NCI-H524 (cell line): ENCODE measurements around the gene PHACTR1.

Experiments used
- DNase-seq, 2 experiments: peaks; one replicate each; lab custom pipeline; 2025; lab: John Stamatoyannopoulos, UW

PHACTR1 gene

DNA sequence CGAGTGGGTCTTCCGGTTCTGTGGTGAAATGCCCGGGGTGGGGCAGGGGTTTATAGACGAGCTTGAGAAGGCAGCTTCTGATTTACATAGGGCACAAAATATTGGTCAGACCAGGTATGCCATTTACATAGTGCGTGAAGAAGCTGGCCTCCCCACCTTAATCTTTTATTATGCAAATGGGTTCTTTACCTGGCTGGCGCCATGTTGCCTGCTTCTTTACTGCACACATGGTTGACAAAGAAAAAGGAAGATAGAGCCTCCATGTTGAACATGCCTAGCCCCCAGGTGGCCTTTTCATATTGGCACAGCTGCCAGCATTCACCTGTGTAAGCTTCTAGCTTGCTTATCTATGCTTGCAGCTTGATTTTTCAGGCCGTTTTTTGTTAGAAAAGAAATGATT lies 276.2 kb downstream of the PHACTR1 start:
- DNase-seq: no peak

- no peak for DNase-seq
Observed at GRCh38 chr6:12993283-12993898, 276.8 kb downstream of the PHACTR1 start.

GRCh38 chr6:12995419-12995818 lies 278.9 kb downstream of the PHACTR1 start:
- DNase-seq: no peak

- no peak for DNase-seq
Observed at GRCh38 chr6:13000537-13000936, 284.0 kb downstream of the PHACTR1 start.

DNA sequence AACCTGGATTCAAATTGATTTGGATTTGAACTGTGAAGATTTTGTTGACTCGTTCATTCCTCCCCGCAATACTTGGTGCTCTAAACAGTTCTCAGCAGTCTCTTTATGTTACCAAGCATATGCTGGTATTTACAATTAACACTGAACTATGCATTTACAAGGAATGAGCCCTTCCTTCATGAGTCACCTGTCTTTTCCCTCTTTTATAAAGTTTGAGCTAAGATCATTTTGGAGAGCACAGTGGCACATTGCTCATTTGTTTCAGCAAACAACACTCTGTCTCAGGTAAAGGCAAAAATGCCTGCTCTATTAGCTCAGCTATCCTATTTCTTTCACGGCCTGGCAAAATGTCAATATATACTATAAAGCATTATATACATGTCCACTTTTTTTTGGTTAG lies 285.4 kb downstream of the PHACTR1 start:
- no peak for DNase-seq

- peak in 1 of 2 experiments; percentile 39 for DNase-seq
Observed at GRCh38 chr6:13004601-13005000, 288.0 kb downstream of the PHACTR1 start.

DNA sequence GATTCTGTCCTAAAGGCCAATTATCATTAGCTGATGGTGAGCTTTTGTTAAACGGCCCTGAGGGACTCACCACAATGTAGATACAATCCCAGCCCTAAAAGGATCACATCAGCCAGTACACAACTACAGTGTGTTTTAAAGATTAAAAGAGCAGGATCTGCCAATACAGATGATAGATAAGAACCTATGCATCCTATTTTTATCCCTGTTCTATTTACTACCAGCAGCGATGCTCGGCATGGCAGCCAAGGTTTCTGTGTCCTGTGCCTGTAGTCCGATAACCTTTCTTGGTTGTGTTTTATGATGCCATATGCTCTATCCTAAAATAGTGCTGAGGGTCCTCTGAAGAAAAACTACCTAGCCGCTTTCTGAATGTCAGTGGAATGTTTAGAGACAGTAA lies 289.4 kb downstream of the PHACTR1 start:
- DNase-seq: no peak

- no peak for DNase-seq
Observed at GRCh38 chr6:13006578-13007300, 290.2 kb downstream of the PHACTR1 start.

DNA sequence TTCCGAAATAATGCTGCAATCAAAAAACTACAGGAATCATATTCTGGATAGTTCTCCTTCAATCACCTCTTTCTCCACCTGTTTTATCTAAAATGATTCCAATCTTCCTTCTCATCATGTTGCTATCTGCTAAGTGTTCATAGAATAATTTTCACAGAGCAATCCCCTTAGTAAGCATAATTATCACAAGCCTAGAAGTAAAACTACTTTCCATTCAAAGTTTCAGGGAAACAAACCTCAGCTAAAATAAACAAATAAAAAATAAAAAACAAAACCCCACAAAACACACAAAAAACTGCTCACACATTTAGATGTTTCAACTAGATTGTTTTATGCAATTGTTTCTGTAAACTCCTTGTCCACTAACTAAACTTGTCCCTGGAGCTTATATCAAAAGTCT lies 291.2 kb downstream of the PHACTR1 start:
- no peak for DNase-seq

- DNase-seq: peak in 1 of 2 experiments; percentile 21
Observed at GRCh38 chr6:13009031-13009430, 292.5 kb downstream of the PHACTR1 start.

GRCh38 chr6:13009461-13009860 lies 292.9 kb downstream of the PHACTR1 start:
- no peak for DNase-seq

- DNase-seq: no peak
Observed at GRCh38 chr6:13011612-13012146, 295.1 kb downstream of the PHACTR1 start.

GRCh38 chr6:13012296-13012695 lies 295.7 kb downstream of the PHACTR1 start:
- DNase-seq: no peak

- peak; percentile 28 to 61 for DNase-seq
Observed at GRCh38 chr6:13012977-13013680, 296.6 kb downstream of the PHACTR1 start.

DNA sequence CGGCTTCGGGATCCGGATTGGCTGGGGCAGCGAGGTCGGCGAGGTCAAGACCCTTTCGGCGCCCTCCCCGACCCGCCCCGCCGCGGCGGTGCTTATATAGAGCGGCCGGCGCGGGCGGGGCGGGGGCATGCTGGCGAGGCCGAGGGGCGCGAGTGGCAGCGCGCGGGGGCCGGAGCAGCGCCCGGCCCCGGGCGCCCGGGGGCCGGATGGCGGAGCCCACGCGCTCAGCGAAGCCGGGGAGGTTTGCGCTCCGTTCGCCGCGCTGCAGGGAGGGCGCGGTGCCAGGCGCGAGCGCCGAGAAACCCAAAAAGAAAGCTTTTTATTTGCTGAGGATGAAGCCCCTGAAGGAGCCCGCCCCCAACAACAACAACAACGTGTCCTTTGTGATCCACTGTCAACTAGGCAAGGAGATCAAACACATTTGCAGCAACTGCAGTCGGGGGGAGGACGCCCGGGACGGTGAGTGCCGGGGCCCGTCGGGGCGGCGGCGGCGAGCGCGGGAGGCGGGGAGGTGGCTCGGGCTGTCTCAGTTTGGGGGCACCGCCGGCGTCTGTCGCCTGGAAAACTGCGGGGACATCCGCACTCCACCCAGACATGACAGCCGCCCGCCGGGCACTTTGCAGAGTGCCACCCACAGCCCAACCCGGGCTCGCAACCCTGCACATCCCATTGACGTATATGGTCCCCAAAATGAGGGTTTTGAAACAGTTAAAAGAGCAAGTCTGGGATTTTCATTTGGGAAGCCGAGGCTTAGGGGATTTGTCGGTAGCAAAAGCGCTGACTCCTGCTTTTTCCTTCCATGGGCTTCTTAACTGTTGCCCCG lies 297.3 kb downstream of the PHACTR1 start:
- no peak for DNase-seq

GRCh38 chr6:13014504-13015378 lies 298.2 kb downstream of the PHACTR1 start:
- DNase-seq: peak; percentile 16 to 49

DNA sequence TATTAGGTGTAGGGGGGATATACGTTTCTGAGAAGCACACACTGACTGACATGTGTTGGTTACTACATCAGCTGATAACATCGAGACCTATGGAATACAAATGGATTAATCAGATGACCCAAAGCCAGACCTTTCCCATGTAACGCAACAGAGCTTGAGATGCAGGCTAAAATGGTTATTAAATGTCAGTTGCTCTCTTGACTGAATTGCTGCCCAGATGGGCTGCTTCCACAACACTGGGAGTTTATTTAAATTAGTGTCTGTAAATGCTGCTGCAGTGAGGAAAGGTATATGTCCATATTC lies 298.8 kb downstream of the PHACTR1 start:
- no peak for DNase-seq

- DNase-seq: no peak
Observed at GRCh38 chr6:13024616-13025015, 308.0 kb downstream of the PHACTR1 start.

GRCh38 chr6:13025893-13026499 lies 309.4 kb downstream of the PHACTR1 start:
- peak in 1 of 2 experiments; percentile 47 for DNase-seq

DNA sequence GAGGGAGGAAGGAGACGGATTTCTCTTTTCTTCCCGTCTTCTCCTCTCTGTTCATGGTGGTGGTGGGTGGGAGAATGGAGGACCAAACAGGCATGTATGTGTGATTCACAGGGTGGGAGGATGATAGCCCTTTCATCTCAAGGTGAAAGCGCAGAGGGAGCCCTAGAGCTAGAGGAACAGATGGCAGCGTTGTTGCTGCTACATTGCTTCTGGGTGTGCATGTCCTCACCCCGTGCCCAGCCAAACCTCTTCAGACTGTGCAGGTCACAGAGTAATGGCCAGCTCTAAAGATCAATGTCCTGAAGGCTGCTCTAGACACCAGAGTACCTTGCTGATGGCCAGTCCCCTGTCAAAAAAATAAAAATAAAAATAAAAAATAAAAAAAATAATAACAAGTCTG lies 310.0 kb downstream of the PHACTR1 start:
- peak; percentile 82 to 90 for DNase-seq

- peak in 1 of 2 experiments; percentile 54 for DNase-seq
Observed at GRCh38 chr6:13027207-13027606, 310.6 kb downstream of the PHACTR1 start.
